Activated naive CD8-positive, alpha-beta T cell (primary cell): ENCODE results near the gene SUCNR1.

ENCODE experiments used
- H3K27ac Mint-ChIP-seq: one replicate; pipeline ENCODE4 v1.8.0; 2021; ENCODE audit warnings: mixed read lengths
- H3K27me3 Mint-ChIP-seq: one replicate; pipeline ENCODE4 v1.8.0; 2021; ENCODE audit warnings: mixed read lengths
- H3K36me3 Mint-ChIP-seq: one replicate; pipeline ENCODE4 v1.8.0; 2021; ENCODE audit warnings: mixed read lengths
- H3K4me1 Mint-ChIP-seq: one replicate; pipeline ENCODE4 v1.8.0; 2021; ENCODE audit warnings: low read depth, mixed read lengths
- H3K4me3 Mint-ChIP-seq: one replicate; pipeline ENCODE4 v1.8.0; 2021; ENCODE audit warnings: mild to moderate bottlenecking, mixed read lengths
- H3K9me3 Mint-ChIP-seq: one replicate; pipeline ENCODE4 v1.8.0; 2021; ENCODE audit warnings: low read depth, mixed read lengths

SUCNR1 gene

DNA sequence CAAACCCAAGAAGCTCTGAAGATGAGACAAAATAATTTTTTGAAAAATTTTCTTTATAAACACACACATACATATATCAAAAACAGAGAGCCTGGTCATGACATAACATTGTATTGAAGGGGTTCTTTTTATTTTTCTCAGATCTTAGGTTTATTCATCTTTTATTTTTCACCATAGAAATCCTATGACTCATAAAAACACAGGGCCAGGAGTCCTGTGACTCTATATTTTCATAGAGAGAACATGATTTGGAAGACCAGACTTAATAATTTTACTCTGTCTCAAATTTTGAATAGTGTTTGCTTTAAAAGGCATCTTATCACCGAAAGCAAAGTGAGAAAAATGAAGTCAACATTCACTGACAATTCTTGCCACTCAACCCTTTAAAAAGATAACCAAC, 57.7 kb downstream of the SUCNR1 start:
- Mint-ChIP-seq H3K9me3 (no peaks in the 10 kb centered on the region), H3K4me1 (no peaks in the 10 kb centered on the region), H3K4me3 (no peak overlapping the region), H3K27ac (no peak overlapping the region), H3K27me3 (peaks cover 2% of the 10 kb centered on the region), H3K36me3 (no peaks in the 10 kb centered on the region)

DNA sequence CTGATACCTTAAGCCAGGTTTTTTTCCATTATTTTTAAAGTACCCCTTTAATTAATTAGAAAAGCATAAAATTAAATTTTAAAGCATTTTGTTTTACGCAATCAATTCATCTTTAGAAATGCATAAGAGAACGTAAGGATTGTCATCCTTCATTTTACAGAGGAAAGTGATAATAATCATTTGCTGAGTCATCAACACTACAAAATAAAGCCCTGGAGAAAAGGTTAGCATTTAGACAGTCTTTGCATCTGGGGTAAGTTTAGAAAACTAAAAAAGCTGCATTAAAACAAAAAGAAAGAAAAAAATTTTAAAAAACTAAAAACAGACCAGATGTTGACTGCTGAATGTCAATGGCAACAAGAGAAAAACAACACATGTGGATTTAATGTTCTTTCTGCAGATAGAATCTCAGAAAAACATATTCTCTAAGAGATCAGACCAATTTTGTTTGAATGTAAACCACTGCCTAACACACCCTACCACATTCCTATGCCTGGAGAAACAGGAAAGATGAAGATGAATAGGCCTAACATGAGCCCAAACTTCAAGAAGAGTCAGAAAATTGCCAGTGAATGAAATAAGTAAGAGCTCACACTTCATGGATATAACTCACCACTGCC, 59.9 kb downstream of the SUCNR1 start:
- no peak overlapping the region for H3K4me3 Mint-ChIP-seq
- no peaks in the 10 kb centered on the region for H3K9me3 Mint-ChIP-seq
- no peak overlapping the region for H3K27ac Mint-ChIP-seq
- no peaks in the 10 kb centered on the region for H3K4me1 Mint-ChIP-seq
- H3K27me3 Mint-ChIP-seq: peaks cover 4% of the 10 kb centered on the region
- H3K36me3 Mint-ChIP-seq: no peaks in the 10 kb centered on the region
